Measurements from ENCODE around the gene PRKD1. TPM values are rescaled to one million over a fixed set of nuclear protein-coding genes. Genes with fewer than 3 reads are reported as not detected.

Gene PRKD1
- total RNA-seq, 2 experiments from 2014 or later = not detected

DNA sequence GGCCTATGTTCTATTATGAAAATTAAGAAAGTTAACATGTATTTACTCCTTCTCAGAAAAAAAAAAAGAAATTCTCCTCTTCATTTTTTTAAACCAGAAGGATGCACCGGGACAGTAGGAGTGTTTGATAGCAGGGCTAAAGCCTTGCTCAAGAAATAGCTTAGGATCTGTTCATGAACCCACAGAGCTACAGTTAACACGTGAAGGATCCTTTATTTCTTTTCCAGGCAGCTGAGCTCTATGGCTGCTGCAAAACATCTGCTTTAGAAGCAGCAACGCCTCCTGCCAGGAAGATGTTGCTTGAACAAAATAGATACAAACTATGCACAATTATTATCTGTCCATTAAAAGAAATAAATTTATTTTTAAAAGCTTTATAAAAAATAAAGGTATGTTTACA lies 254.8 kb downstream of the PRKD1 start:
- ChIA-PET CTCF (no interaction called here), POLR2A (no interaction called here)
- DNase-seq (no peak), ATAC-seq (ENCODE audit: poor library complexity) (no peak)
- Mint-ChIP-seq H3K9me3 (peaks cover 5% of the 10 kb centered on the region), H3K36me3 (ENCODE audit: low read depth) (no peaks in the 10 kb centered on the region), H3K27ac (no peak overlapping the region), H3K27me3 (no peaks in the 10 kb centered on the region), H3K4me1 (ENCODE audit: low read depth) (no peaks in the 10 kb centered on the region), H3K4me3 (no peak overlapping the region)
- Histone ChIP-seq H3K4me1 (ENCODE audit: insufficient read depth, low read length) (no peaks in the 10 kb centered on the region), H3K36me3 (ENCODE audit: insufficient read depth, low read length) (no peaks in the 10 kb centered on the region), H3K4me3 (ENCODE audit: low read length) (no peak overlapping the region), H3K27ac (ENCODE audit: low read depth in 1 of 2, low read length in 2 of 2) (no peak overlapping the region), H3K9me3 (ENCODE audit: control insufficient read depth in 1 of 2, insufficient read depth in 1 of 2, low read length in 2 of 2) (peaks cover 0 to 5% of the 10 kb centered on the region in 2 experiments), H3K27me3 (ENCODE audit: control insufficient read depth in 1 of 2, insufficient read depth in 2 of 2, low read length in 2 of 2) (no peaks in the 10 kb centered on the region)
- intact Hi-C loops (cut with DNase I, micrococcal nuclease) = no loop called here
- TF ChIP-seq, protein P1, sequence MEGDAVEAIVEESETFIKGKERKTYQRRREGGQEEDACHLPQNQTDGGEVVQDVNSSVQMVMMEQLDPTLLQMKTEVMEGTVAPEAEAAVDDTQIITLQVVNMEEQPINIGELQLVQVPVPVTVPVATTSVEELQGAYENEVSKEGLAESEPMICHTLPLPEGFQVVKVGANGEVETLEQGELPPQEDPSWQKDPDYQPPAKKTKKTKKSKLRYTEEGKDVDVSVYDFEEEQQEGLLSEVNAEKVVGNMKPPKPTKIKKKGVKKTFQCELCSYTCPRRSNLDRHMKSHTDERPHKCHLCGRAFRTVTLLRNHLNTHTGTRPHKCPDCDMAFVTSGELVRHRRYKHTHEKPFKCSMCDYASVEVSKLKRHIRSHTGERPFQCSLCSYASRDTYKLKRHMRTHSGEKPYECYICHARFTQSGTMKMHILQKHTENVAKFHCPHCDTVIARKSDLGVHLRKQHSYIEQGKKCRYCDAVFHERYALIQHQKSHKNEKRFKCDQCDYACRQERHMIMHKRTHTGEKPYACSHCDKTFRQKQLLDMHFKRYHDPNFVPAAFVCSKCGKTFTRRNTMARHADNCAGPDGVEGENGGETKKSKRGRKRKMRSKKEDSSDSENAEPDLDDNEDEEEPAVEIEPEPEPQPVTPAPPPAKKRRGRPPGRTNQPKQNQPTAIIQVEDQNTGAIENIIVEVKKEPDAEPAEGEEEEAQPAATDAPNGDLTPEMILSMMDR (IDR thresholded peaks at IDR 0.05) = no peak

DNA sequence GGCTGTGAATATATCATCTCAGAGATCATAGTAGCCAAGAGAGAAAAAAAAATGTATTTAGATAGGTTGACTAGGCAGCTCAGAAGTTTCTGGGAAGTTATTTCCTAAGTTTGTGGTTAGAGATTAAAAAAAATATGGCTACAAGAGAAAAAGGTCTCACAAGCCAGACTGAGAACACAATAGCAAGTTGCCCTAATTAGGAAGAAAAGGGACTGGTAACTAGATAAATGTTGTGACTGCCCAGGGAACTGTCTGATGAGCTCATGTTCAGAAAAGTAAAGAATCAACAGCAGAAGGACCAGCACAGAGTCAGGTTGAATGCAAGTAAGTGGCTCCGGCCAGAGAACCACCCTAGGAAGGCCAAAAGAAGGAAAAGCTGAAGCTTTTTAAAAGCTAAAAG lies 256.6 kb downstream of the PRKD1 start:
- Mint-ChIP-seq H3K27me3 (no peaks in the 10 kb centered on the region), H3K36me3 (ENCODE audit: low read depth) (no peaks in the 10 kb centered on the region), H3K4me1 (ENCODE audit: low read depth) (no peaks in the 10 kb centered on the region), H3K4me3 (no peak overlapping the region), H3K27ac (no peak overlapping the region), H3K9me3 (peaks cover 5% of the 10 kb centered on the region)
- H3K4me3 ChIP-seq (ENCODE audit: low read length) = no peak overlapping the region
- DNase-seq = no peak
- intact Hi-C loops (cut with DNase I, micrococcal nuclease) = no loop called here
- ChIA-PET CTCF (no interaction called here), POLR2A (no interaction called here)
- no peaks in the 10 kb centered on the region for H3K27me3 ChIP-seq (ENCODE audit: control insufficient read depth in 1 of 2, insufficient read depth in 2 of 2, low read length in 2 of 2)
- no peaks in the 10 kb centered on the region for H3K9me3 ChIP-seq (ENCODE audit: control insufficient read depth in 1 of 2, insufficient read depth in 1 of 2, low read length in 2 of 2)
- TF ChIP-seq, protein P1 (IDR thresholded peaks at IDR 0.05) = no peak
- no peaks in the 10 kb centered on the region for H3K4me1 ChIP-seq (ENCODE audit: insufficient read depth, low read length)
- no peaks in the 10 kb centered on the region for H3K36me3 ChIP-seq (ENCODE audit: insufficient read depth, low read length)
- no peak for ATAC-seq (ENCODE audit: poor library complexity)
- no peak overlapping the region for H3K27ac ChIP-seq (ENCODE audit: low read depth in 1 of 2, low read length in 2 of 2)

DNA sequence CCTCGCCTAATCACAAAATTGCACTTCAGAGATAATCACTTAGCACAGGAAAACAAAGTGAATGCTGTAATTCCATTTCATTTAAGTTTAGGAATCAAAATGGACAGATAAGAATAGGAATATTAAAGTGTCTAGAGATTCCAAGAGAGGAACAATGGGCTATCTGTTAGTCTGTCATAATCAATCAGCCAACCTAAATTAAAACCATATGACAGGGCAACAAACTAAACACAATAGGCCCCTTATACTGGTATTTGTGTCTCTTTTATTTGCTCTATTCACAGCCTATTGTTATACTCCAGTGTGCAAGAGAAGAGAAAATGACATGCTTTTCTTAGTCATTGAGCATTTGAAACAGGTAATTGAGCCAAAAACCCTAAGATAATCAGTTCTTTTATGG lies 259.4 kb downstream of the PRKD1 start:
- intact Hi-C loops (cut with DNase I, micrococcal nuclease) = no loop called here
- no peak overlapping the region for H3K4me3 Mint-ChIP-seq
- ATAC-seq (ENCODE audit: poor library complexity) = no peak
- Histone ChIP-seq H3K4me1 (ENCODE audit: insufficient read depth, low read length) (no peaks in the 10 kb centered on the region), H3K27me3 (ENCODE audit: control insufficient read depth in 1 of 2, insufficient read depth in 2 of 2, low read length in 2 of 2) (no peaks in the 10 kb centered on the region), H3K9me3 (ENCODE audit: control insufficient read depth in 1 of 2, insufficient read depth in 1 of 2, low read length in 2 of 2) (no peaks in the 10 kb centered on the region), H3K36me3 (ENCODE audit: insufficient read depth, low read length) (no peaks in the 10 kb centered on the region), H3K4me3 (ENCODE audit: low read length) (no peak overlapping the region), H3K27ac (ENCODE audit: low read depth in 1 of 2, low read length in 2 of 2) (no peak overlapping the region)
- no peak for DNase-seq
- no peaks in the 10 kb centered on the region for H3K36me3 Mint-ChIP-seq (ENCODE audit: low read depth)
- ChIA-PET POLR2A (no interaction called here), CTCF (no interaction called here)
- H3K9me3 Mint-ChIP-seq = peaks cover 5% of the 10 kb centered on the region
- H3K27ac Mint-ChIP-seq = no peak overlapping the region
- H3K27me3 Mint-ChIP-seq = no peaks in the 10 kb centered on the region
- TF ChIP-seq, protein P1 (IDR thresholded peaks at IDR 0.05) = no peak
- no peaks in the 10 kb centered on the region for H3K4me1 Mint-ChIP-seq (ENCODE audit: low read depth)
